Heart left ventricle (tissue), 13 donors: ENCODE data around the gene PPP1R2C.

Experiments
- CTCF ChIP-seq, 12 donors: fragments of 200-600 bp; sonication (generic) in 4 of 12; IDR thresholded peaks; one replicate each; pipeline versions ENCODE4 v1.5.0 to v1.8.0; 2018 to 2022; ENCODE audit warnings: antibody characterized with exemption in 12 of 12, mild to moderate bottlenecking in 5 of 12
- POLR2A ChIP-seq, 2 donors: fragments of 450-650 bp; IDR thresholded peaks; one replicate each; pipeline ENCODE4 v1.6.1; 2017; ENCODE audit warnings: antibody characterized with exemption in 2 of 2, mild to moderate bottlenecking in 2 of 2, moderate library complexity in 2 of 2
- donor health status: ischemic (EF 13 %, LVEDD 7.1; RV severe dilation, severe dysfunction).
- donor health status: DM: no; HTN: yes; CAD: no.
- donor health status: DM: no; HTN: no; CAD: no.
- donor health status: ischemic (EF 25% LVEDD 6.9; RV normal size, moderate dysfunction).
- donor health status: ischemic (EF 25% LVEDD 5.7; RV mildly dilated, moderate dysfunction).
- donor health status: ischemic (EF 35%, LVEDD 5.7; RV mildly dilated, moderate dysfunction).
- donor health status: nonischemic (EF 11% LVEDD 7.7; RV severe dilation, severe dysfunction).
- donor health status: DM: yes; HTN: yes; CAD: no.
- donor health status: PGD.
- donor health status: ischemic (EF 29% LVEDD 5.4; RV normal size, mild dysfunction).
- donor health status: nonischemic (EF 23%, LVEDD 6.1; RV moderate dilation, normal function).

- TF ChIP-seq CTCF (IDR thresholded peaks at IDR 0.05), result no peak
- TF ChIP-seq POLR2A (IDR thresholded peaks at IDR 0.05), result no peak
Observed at GRCh38 chrX:42740456-42740855, 37.5 kb downstream of the PPP1R2C start.
